Right cardiac atrium (tissue), 5 donors: ENCODE measurements around the gene AOC2. TPM values are rescaled to one million over a fixed set of nuclear protein-coding genes. Genes with fewer than 3 reads are reported as not detected.
"Not testable (repeated sequence)": the region's sequence is repeated elsewhere in the genome, so short reads cannot be mapped to it uniquely, and the experiment has no call there.

ENCODE experiments used
- ATAC-seq, 2 donors: fragments of 200-7000 bp; cut with Tn5 transposase; one replicate each; pipeline versions ENCODE4 v1.8.0 to v1.9.1; 2020; ENCODE audit warnings: moderate library complexity in 2 of 2, mild to moderate bottlenecking in 1 of 2
- DNase-seq, 3 donors: peaks; one replicate each; pipeline ENCODE4 v3.0.0-alpha.2; 2020
- H3K27ac ChIP-seq: one replicate; pipeline ENCODE4 v1.5.1; 2013; ENCODE audit warnings: mild to moderate bottlenecking, low read length, control low read depth, moderate library complexity
- H3K27me3 ChIP-seq: one replicate; pipeline ENCODE4 v1.6.1; 2013; ENCODE audit not compliant: control insufficient read depth, insufficient read depth
- H3K4me1 ChIP-seq: one replicate; pipeline ENCODE4 v1.6.1; 2013; ENCODE audit warnings: low read length; ENCODE audit not compliant: control insufficient read depth, insufficient read depth
- H3K4me3 ChIP-seq: one replicate; pipeline ENCODE4 v1.5.1; 2013; ENCODE audit warnings: low read length, control low read depth
- H3K9me3 ChIP-seq: one replicate; pipeline ENCODE4 v1.6.1; 2013; ENCODE audit warnings: low read length; ENCODE audit not compliant: control insufficient read depth
- WGBS: extraction: QIAGEN DNeasy Blood & Tissue Kit; methylation state at CpG from one replicate; pipeline ENCODE4 v1.1.7; 2013; 5-methylcytosine and 5-hydroxymethylcytosine counted together
- intact Hi-C, 4 donors: fragments of 100-400 bp; cut with DNase I; formaldehyde crosslinking; loops; one replicate each; pipeline versions ENCODE4 v1.11.0 to v1.14.0; 2022 to 2023
- polyA plus RNA-seq: library from polyadenylated mRNA; stranded (reverse); fragments of 200-250 nt; gene quantifications from one replicate; pipeline ENCODE4 v1.2.3, GENCODE V29; 2013
- total RNA-seq, 4 donors: library from RNA; stranded (reverse); fragmentation: NEBNext Ultra II Directional; extraction: Animal tissue kit (Norgen Biotek cat#: 25700); gene quantifications; one replicate each; pipeline ENCODE4 v1.2.1, GENCODE V29; 2021
- donor health status: healthy with polysubstance abuse.
- donor health status: DM: no; HTN: yes; CAD: no.
- donor health status: DM: no; HTN: no; CAD: no.
- donor health status: DM: no; HTN: yes; CAD: no; lungs with severe emphysema.
- donor health status: DM: yes; HTN: yes; CAD: no.

Gene AOC2
- total and polyA plus RNA-seq, 5 donors = 0.37 to 0.67 (median 0.52) TPM

DNA sequence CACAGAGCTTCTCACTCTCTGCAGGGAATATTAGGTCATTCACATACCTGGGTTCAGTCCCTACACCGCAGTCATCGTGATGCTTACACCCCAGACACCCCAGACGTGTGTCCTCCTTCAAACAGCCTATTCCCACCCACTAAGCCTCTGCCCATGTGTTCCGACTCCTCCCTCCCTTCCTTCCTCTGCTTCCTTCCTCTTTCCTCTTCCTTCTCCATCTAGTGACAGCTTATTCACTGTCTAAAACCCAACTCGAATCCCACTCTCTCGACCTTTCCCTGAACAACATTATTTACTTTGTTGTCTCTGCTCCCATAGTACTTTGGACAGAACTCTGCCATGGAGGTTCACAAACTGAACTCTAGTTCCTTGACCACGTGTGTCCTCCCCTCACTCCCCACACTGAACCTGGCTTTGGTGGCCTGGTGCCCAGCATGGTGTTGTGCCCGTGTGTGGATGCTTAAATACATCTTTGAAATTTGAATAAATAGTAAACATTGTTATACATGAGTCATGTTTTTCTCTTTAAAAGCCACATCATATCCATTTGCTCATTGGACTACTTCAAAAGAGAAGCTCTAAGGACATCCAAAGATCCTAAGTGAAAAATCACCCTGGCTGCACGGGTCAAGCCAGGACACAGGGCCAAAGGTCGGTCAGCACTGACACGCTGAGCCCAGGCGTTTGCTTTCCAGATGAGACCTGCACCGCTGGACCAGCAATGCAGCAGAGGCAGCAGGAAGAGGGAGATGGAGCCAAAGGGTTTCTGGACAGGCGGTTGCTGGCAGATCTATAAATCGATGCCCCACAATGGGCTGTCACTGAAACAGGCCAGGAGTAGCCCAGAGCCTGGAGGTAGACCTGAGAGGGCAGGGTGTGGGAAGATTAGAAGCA, 42.1 kb downstream of the AOC2 start:
- DNase-seq (no peak), ATAC-seq (peak in 1 of 2 donors; percentile 17)
- WGBS = 52% methylated on average over 15 of the region's 15 CpGs
- no peak overlapping the region for H3K27ac ChIP-seq
- H3K27me3 ChIP-seq = no peaks in the 10 kb centered on the region
- H3K9me3 ChIP-seq = no peaks in the 10 kb centered on the region
- intact Hi-C loops = no loop called here
- peaks cover 6% of the 10 kb centered on the region for H3K4me1 ChIP-seq
- H3K4me3 ChIP-seq = no peak overlapping the region

DNA sequence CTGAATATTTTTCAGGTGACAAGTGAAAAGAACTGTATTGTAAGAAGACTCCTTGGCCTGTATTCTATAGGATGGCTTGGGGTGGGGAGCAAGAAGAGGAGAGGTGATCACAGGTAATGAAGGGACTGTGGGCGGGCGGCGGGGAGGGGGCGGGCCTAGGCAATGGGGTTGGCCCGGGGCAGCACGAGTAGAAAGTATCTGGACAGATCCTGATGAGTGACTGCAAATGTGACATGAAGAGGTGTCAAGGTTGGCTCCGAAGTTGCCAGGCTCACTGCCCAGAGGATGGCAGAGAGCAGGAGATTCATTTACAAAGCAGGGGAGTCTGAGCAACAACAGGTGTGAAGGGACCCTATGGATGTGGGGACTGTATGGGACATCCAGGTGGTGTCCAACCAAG, 45.4 kb downstream of the AOC2 start:
- WGBS = 83% methylated on average over 7 of the region's 7 CpGs
- DNase-seq (peak; percentile 24 to 77 (median 68)), ATAC-seq (peak; percentile 67 to 70)
- H3K27me3 ChIP-seq = no peaks in the 10 kb centered on the region
- peaks cover 18% of the 10 kb centered on the region for H3K4me1 ChIP-seq
- intact Hi-C loops = loop anchor here in 1 of 4 donors (5.0 kb wide), 1 partner anchor 37 kb away; no protein-coding TSS in a partner anchor
- H3K27ac ChIP-seq = no peak overlapping the region
- H3K4me3 ChIP-seq = no peak overlapping the region
- no peaks in the 10 kb centered on the region for H3K9me3 ChIP-seq

DNA sequence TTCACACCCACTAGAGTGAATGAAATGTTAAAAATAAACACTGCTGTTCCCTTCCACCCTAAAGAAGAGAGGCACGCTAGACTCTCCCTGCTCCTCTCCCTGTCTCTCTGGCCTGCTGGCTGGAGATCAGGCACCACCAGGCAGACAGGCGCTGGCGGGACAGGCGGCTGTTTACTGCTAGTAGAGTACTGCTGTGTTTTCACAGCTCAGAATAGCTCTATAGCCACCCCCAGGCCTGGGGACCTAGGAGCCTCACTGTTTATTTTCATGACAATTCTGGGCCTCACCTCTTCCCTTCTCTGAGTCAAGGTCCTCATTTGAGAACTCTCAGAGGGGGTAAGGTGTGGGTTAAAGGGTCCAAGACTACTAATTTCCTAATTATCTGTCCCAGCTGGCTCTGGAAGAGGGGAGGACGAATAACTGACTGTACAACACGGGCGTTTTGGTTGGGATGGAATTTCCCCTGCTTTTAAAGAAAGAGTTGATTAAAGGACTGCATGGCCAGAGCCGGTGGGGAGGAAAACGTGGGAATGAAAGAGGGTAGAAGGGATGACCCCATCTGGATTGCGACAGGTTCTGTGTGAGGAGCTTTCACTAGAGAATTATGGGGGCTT, 47.3 kb downstream of the AOC2 start:
- peak; percentile 93 to 94 for ATAC-seq
- Histone ChIP-seq H3K4me3 (no peak overlapping the region), H3K27me3 (no peaks in the 10 kb centered on the region), H3K27ac (peak overlapping the region; percentile 93), H3K4me1 (peaks cover 18% of the 10 kb centered on the region), H3K9me3 (no peaks in the 10 kb centered on the region)
- peak; percentile 67 to 89 (median 89) for DNase-seq
- intact Hi-C loops = loop anchor here in 1 of 4 donors (5.0 kb wide), 1 partner anchor 36 kb away; no protein-coding TSS in a partner anchor
- WGBS = 22% methylated on average over 10 of the region's 10 CpGs

DNA sequence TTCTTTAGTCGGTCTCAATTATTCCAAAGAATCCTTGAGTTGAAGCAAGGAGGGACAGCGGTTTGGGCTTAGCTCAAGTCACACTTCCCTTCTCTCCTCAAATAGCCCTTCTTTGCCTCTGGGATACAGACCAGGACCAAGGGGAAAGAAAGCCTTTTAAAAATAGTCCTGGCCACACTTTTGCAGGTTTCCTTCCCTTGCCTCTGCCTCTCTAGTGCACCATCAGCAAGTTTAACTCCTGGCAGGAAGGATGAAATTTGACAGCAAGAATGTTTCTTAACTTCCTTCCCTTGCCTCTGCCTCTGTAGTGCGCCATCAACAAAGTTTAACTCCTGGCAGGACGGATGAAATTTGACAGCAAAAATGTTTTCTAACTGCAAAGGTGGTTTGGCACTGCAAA, 49.0 kb downstream of the AOC2 start:
- DNase-seq (no peak), ATAC-seq (no peak)
- intact Hi-C loops = loop anchor here in 1 of 4 donors (5.0 kb wide), 1 partner anchor 34 kb away; no protein-coding TSS in a partner anchor
- peaks cover 15% of the 10 kb centered on the region for H3K4me1 ChIP-seq
- WGBS = 19% methylated on average over 4 of the region's 4 CpGs
- H3K27me3 ChIP-seq = no peaks in the 10 kb centered on the region
- H3K27ac ChIP-seq = peak overlapping the region; percentile 50
- no peaks in the 10 kb centered on the region for H3K9me3 ChIP-seq
- H3K4me3 ChIP-seq = no peak overlapping the region

GRCh38 chr17:42894283-42895184, 50.2 kb downstream of the AOC2 start:
- Histone ChIP-seq H3K27me3 (no peaks in the 10 kb centered on the region), H3K27ac (no peak overlapping the region), H3K4me1 (peaks cover 15% of the 10 kb centered on the region), H3K4me3 (no peak overlapping the region), H3K9me3 (no peaks in the 10 kb centered on the region)
- 76% methylated on average over 12 of the region's 12 CpGs for WGBS
- no peak for ATAC-seq
- DNase-seq = no peak
- intact Hi-C loops = loop anchor here in 1 of 4 donors (5.0 kb wide), 1 partner anchor 33 kb away; no protein-coding TSS in a partner anchor

DNA sequence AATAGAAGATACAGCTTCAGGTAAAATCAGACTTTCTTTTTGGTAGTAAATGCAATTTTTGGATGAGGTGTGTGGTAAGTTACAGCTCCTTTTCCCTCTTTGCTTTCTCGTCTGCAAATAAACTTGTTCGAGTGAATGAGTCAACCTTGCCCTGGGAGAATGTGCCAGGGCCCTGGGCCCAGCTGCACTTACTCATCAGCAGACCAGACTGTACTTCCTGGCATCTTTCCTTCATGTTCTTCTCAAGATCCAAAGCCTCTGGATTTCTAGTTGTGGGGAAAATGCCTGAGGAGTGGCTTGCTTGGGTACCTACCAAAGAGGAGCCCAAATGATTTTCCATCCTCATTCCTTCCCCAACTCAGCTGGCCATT, 50.8 kb downstream of the AOC2 start:
- DNase-seq (peak; percentile 80 to 91 (median 90)), ATAC-seq (peak; percentile 66 to 68)
- WGBS = 10% methylated on average over 2 of the region's 2 CpGs
- intact Hi-C loops = no loop called here
- H3K27me3 ChIP-seq = no peaks in the 10 kb centered on the region
- peak overlapping the region; percentile 22 for H3K27ac ChIP-seq
- peaks cover 15% of the 10 kb centered on the region for H3K4me1 ChIP-seq
- H3K4me3 ChIP-seq = no peak overlapping the region
- no peaks in the 10 kb centered on the region for H3K9me3 ChIP-seq

DNA sequence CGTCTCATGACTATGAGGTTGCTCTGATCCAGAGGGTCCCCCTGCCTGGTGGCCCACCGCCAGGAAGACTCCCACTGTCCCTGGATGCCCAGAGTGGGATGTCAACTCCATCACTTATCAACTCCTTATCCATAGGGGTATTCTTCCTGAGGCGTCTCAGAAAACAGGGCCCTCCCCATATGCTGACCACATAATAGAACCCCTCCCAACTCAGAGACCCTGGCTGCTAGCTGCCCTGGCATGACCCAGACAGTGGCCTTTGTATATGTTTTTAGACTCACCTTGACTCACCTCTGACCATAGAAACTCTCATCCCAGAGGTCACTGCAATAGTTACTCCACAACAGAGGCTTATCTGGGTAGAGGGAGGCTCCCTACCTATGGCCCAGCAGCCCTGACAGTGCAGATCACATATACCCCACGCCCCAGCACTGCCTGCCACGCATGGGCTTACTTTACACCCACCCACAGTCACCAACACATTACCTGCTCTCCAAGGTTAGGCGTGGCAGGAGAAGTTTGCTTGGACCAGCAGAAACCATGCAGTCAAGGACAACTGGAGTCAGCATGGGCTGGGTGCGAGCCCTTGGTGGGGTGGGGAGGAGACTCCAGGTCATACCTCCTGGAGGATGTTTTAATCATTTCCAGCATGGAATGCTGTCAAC, 53.9 kb downstream of the AOC2 start:
- no peaks in the 10 kb centered on the region for H3K27me3 ChIP-seq
- intact Hi-C loops = no loop called here
- peaks cover 6% of the 10 kb centered on the region for H3K4me1 ChIP-seq
- H3K9me3 ChIP-seq = no peaks in the 10 kb centered on the region
- no peak overlapping the region for H3K4me3 ChIP-seq
- DNase-seq (no peak), ATAC-seq (no peak)
- no peak overlapping the region for H3K27ac ChIP-seq
- 90% methylated on average over 7 of the region's 7 CpGs for WGBS

GRCh38 chr17:42899981-42900380, 55.6 kb downstream of the AOC2 start:
- H3K9me3 ChIP-seq, ATAC-seq, H3K27me3 ChIP-seq, intact Hi-C loops, H3K4me3 ChIP-seq, H3K4me1 ChIP-seq, H3K27ac ChIP-seq, DNase-seq: not testable (repeated sequence)
- 86% methylated on average over 3 of the region's 3 CpGs for WGBS
